ENCODE results near the gene IFFO2. TPM values are rescaled to one million over a fixed set of nuclear protein-coding genes. Genes with fewer than 3 reads are reported as not detected.

The IFFO2 gene
- total and polyA plus RNA-seq, 2 of the 8 experiments (the other 6 are each of a cell fraction or from before 2014, with no cell fraction given) = 6.6 to 10.4 TPM

DNA sequence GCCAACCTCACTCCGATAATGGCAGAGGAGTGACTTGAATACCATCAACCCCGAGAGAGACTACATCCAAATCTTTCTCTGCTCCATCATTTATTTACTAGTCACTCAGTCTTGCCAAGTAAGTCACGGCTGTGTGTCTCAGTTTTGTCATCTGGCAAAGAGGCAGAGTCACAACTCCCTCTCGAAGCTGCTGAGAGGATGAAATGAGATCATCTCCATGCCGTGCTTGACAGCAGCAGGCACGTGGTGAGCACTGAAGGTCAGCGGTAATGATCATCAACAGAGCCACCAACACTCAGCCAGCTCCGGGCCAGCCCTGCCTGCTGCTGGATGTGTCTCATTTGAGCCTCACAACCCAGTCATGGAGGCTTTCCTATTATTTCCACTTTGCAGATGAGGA is 74.0 kb downstream of the IFFO2 start (continued):
- TF ChIP-seq RFX5 (IDR thresholded peaks at IDR 0.05; ENCODE audit: borderline replicate concordance, low read depth, low read length) (no peak), NANOG (IDR thresholded peaks at IDR 0.05; ENCODE audit: insufficient read depth, low read depth, low read length, poor library complexity, severe bottlenecking) (no peak), CREB1 (IDR thresholded peaks at IDR 0.05) (no peak), CHD2 (IDR thresholded peaks at IDR 0.05; ENCODE audit: low read length) (no peak), EGR1 (IDR thresholded peaks at IDR 0.05; ENCODE audit: borderline replicate concordance, low read depth, low read length) (no peak), RNF2 (IDR thresholded peaks at IDR 0.05; ENCODE audit: borderline replicate concordance, low read depth, low read length, missing control alignments, poor library complexity, severe bottlenecking) (no peak), CHD1 (IDR thresholded peaks at IDR 0.05; ENCODE audit: low read depth, low read length) (no peak)
